ENCODE measurements around the gene SLC10A7.

DNA sequence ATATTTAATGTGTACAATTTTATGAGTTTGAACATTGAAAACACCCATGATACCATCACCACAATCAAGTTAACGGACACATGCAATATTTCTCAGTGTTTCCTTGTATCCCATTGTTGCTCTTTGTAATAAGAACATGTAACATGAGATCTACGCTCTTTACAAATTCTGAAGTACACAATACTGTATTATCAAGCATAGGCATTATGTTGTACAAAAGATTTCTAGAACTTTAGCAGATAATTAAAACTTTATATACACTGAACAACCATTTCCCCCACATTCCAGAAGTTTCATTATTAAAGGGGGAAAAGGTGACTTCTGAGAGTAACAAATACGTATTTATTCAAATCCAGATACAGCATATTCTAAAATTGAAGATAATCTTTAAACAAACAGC is 114.5 kb downstream of the SLC10A7 start:
- TF ChIP-seq POLR2A (IDR thresholded peaks at IDR 0.05) (no peak), CTCF (IDR thresholded peaks at IDR 0.05) (no peak)

Data from ovary (tissue), 3 donors.